T-helper 17 cell (primary cell): ENCODE results near the gene CACNA1B. TPM values are rescaled to one million over a fixed set of nuclear protein-coding genes. Genes with fewer than 3 reads are reported as not detected.

ENCODE experiments used
- ATAC-seq: fragments of 150-1000 bp; cut with Tn5 transposase; 2 replicates; pipeline ENCODE4 v1.10.0; 2021; ENCODE audit warnings: mild to moderate bottlenecking, moderate library complexity
- DNase-seq, 3 donors: peaks; one replicate each; pipeline versions ENCODE4 v3.0.0 to v3.0.0-alpha.2; 2020 to 2021
- H3K9me3 ChIP-seq: one replicate; pipeline ENCODE4 v1.7.0; 2013; ENCODE audit warnings: low read length, mild to moderate bottlenecking; ENCODE audit not compliant: control insufficient read depth, poor library complexity, severe bottlenecking
- H3K27ac Mint-ChIP-seq: one replicate; pipeline ENCODE4 v1.8.0; 2022; ENCODE audit warnings: mild to moderate bottlenecking, moderate library complexity, mixed read lengths
- H3K27me3 Mint-ChIP-seq: one replicate; pipeline ENCODE4 v1.8.0; 2022; ENCODE audit warnings: mixed read lengths
- H3K36me3 Mint-ChIP-seq: one replicate; pipeline ENCODE4 v1.8.0; 2022; ENCODE audit warnings: low read depth, mixed read lengths
- H3K4me1 Mint-ChIP-seq: one replicate; pipeline ENCODE4 v1.8.0; 2022; ENCODE audit warnings: mild to moderate bottlenecking, mixed read lengths
- H3K4me3 Mint-ChIP-seq: one replicate; pipeline ENCODE4 v1.8.0; 2022; ENCODE audit warnings: mild to moderate bottlenecking, moderate library complexity, mixed read lengths
- total RNA-seq, 4 donors: library from RNA in 2 of 4; stranded (reverse) in 2 of 4; gene quantifications; one replicate each; pipeline ENCODE4 v1.2.3 and lab custom pipeline; 2022 to 2026

The CACNA1B gene
- total RNA-seq, 2 donors from 2014 or later: 0.22 TPM; not detected in 1

DNA sequence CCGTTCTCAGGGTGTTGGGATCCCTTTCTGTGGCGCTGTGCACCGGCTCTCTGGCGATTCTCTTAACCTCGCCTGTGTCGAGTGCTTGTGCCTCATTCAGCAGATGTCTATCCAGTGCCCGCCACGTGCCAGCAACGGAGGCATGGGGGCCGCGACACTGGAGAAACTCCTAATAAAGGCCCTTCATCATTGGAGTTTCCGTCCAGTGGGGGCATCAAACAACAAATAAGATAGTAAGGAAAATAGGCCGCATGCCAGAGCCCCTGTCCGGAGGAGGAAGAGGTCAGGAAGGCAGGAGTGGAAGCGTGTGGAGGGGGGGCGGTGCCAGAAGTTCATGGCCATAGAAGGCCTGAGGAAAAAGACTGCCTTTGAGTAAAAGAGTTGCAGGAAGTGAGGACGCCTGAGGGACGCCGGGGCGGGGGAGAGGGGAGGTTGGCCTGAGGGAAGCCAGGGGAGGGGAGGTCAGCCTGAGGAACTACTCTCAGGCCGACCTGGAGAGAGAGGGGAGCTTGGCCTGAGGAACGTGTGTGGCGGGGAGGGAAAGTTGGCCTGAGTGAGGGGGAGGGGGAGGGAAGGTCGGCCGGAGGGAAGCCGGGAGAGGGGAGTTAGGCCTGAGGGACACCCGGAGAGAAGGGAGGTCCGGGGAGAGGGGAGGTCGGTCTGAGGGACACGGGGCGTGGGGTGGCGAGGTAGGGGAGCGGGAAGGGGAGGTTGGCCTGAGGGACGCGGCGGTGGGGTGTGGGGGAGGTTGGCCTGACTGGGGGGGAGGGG, 82.2 kb downstream of the CACNA1B start:
- no peak overlapping the region for H3K27ac Mint-ChIP-seq
- H3K9me3 ChIP-seq: no peaks in the 10 kb centered on the region
- H3K36me3 Mint-ChIP-seq: no peaks in the 10 kb centered on the region
- DNase-seq: no peak
- H3K4me3 Mint-ChIP-seq: no peak overlapping the region
- H3K4me1 Mint-ChIP-seq: peaks cover 3% of the 10 kb centered on the region
- no peak for ATAC-seq
- peaks cover 7% of the 10 kb centered on the region for H3K27me3 Mint-ChIP-seq

DNA sequence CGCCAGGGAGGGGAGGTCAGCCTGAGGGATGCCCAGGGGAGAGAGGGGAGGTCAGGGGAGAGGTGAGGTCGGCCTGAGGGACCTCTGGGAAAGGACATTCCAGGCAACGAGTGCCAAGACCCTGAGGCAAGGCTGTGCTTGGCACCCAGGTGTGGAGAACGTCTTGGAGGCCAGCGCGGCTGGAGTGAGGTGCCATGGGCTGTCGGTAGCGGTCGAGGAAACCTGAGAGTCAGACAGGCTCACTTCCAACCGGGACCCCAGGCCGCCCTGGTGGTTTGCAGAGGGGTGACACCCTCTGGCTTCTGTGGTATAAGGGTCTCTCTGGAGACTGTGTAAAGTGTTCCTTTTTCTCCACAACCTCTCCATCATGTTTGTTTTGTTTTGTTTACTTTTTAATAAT, 82.9 kb downstream of the CACNA1B start:
- no peaks in the 10 kb centered on the region for H3K36me3 Mint-ChIP-seq
- no peak for DNase-seq
- H3K9me3 ChIP-seq: no peaks in the 10 kb centered on the region
- H3K4me3 Mint-ChIP-seq: no peak overlapping the region
- no peak for ATAC-seq
- H3K4me1 Mint-ChIP-seq: peaks cover 3% of the 10 kb centered on the region
- H3K27me3 Mint-ChIP-seq: peaks cover 7% of the 10 kb centered on the region
- H3K27ac Mint-ChIP-seq: no peak overlapping the region

- Mint-ChIP-seq H3K4me3 (no peak overlapping the region), H3K4me1 (no peaks in the 10 kb centered on the region), H3K36me3 (peaks cover 3% of the 10 kb centered on the region), H3K27ac (no peak overlapping the region), H3K27me3 (peaks cover 18% of the 10 kb centered on the region)
- ATAC-seq (no peak), DNase-seq (no peak)
- no peaks in the 10 kb centered on the region for H3K9me3 ChIP-seq
Measured at GRCh38 chr9:137963525-137963924, 85.9 kb downstream of the CACNA1B start.

DNA sequence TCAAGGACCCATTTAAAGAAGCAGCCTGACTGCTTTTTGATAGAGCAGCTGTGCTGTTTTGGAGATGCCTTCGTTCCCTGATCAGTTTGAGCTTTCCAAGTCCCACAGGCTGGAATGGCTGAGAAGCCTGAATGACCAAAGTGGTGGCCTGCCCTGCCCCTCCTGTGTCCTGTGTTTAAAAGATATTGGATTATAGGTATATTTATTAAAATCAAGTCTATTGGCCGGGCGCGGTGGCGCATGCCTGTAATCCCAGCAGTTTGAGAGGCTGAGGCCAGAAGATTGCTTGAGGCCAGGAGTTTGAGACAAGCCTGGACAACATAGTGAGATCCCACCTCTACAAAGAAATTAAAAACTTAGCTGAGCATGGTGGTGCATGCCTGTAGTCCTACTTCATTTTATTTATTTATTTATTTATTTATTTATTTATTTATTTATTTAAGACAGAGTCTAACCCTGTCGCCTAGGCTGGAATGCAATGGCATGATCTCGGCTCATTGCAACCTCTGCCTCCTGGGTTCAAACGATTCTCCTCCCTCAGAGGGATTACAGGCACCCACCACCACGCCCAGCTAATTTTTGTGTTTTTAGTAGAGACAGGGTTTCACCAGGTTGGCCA, 87.7 kb downstream of the CACNA1B start:
- no peaks in the 10 kb centered on the region for H3K9me3 ChIP-seq
- no peak for ATAC-seq
- Mint-ChIP-seq H3K36me3 (peaks cover 8% of the 10 kb centered on the region), H3K27me3 (peaks cover 33% of the 10 kb centered on the region), H3K4me1 (peaks cover 2% of the 10 kb centered on the region), H3K4me3 (no peak overlapping the region), H3K27ac (no peak overlapping the region)
- no peak for DNase-seq

DNA sequence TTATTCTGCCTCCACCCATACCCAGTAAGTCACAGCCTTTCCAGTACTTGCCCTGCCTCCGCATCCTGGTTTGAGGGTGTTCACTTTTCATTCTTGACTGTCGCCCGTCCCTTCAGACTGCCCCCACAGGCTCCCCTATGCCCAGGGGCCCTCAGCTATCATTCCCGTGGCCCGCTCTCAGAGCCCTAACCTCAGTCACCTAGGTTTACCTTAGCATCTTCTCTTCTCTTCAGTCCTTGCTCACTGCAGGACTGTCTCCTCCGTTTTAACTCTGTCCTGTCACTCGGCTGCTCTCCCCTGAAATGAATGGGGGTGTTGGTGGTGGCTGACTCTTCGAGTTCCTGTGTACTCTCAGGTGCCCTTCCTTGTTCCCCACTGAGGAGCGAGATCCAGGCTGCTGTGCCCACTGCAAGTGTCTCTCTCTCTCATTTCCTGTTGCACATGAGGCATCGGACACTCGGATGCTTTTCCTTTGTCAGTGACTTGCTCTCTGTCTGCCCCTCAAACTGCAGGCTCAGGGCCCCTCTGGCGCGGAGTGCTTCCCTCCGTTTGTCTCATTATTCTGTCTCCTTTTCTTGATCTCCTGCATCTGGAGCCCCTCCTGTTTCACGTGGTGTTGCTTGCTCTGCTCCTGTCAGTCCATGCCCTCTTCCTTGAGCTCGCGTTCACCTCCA, 89.8 kb downstream of the CACNA1B start:
- H3K9me3 ChIP-seq: no peaks in the 10 kb centered on the region
- no peak for ATAC-seq
- no peak overlapping the region for H3K4me3 Mint-ChIP-seq
- H3K4me1 Mint-ChIP-seq: peaks cover 2% of the 10 kb centered on the region
- DNase-seq: no peak
- peaks cover 52% of the 10 kb centered on the region for H3K27me3 Mint-ChIP-seq
- no peak overlapping the region for H3K27ac Mint-ChIP-seq
- H3K36me3 Mint-ChIP-seq: peaks cover 11% of the 10 kb centered on the region

DNA sequence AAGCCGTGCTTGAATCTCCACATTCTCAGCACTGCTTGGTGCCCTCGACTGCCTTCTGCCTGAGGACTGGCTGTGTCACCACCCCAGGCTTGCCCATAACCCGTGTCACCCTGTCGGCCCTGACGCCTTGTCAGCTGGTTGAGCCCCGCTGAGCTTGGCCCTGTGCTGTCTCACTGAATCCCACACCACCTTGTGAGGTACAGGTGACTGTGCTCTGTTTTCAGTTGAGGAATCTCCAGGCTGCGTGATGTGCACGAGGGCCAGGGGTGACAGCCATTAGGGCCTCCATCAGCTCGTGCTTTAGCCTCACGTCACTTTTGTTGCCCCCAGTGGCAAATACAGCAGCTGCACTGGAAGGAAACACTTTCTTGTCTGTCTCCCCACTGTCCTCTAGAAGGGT, 90.7 kb downstream of the CACNA1B start:
- ATAC-seq (no peak), DNase-seq (no peak)
- H3K27ac Mint-ChIP-seq: no peak overlapping the region

GRCh38 chr9:137969008-137969407, 91.4 kb downstream of the CACNA1B start:
- ATAC-seq (no peak), DNase-seq (no peak)
- peaks cover 2% of the 10 kb centered on the region for H3K4me1 Mint-ChIP-seq
- H3K4me3 Mint-ChIP-seq: no peak overlapping the region
- H3K27ac Mint-ChIP-seq: no peak overlapping the region
- no peaks in the 10 kb centered on the region for H3K9me3 ChIP-seq
- peaks cover 60% of the 10 kb centered on the region for H3K27me3 Mint-ChIP-seq
- peaks cover 11% of the 10 kb centered on the region for H3K36me3 Mint-ChIP-seq

More for the DNA sequence above, 90.7 kb downstream of the CACNA1B start:
- Mint-ChIP-seq H3K4me3 (no peak overlapping the region), H3K4me1 (peaks cover 2% of the 10 kb centered on the region), H3K36me3 (peaks cover 11% of the 10 kb centered on the region), H3K27me3 (peaks cover 60% of the 10 kb centered on the region)
- H3K9me3 ChIP-seq: no peaks in the 10 kb centered on the region

DNA sequence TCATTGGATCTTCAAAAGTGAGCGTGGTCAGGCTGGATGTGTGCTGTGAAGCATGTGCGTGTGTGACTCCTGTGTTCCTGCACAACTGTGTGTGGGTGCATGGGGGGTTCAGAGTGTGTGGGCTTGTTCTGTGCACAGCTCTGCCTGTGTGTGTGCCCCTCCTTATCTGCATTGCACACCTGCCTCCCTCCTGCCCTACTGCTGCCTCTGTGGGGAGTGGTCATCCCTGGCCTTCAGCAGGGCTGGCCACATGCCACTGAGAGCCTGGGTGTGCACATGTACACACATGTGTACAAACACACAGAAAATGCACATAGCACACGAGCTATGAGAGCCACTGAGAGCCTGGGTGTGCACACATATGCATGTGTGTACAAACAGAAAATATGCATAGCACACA, 92.1 kb downstream of the CACNA1B start:
- Mint-ChIP-seq H3K4me1 (peaks cover 2% of the 10 kb centered on the region), H3K4me3 (no peak overlapping the region), H3K27ac (no peak overlapping the region), H3K27me3 (peaks cover 60% of the 10 kb centered on the region), H3K36me3 (peaks cover 11% of the 10 kb centered on the region)
- ATAC-seq: no peak
- H3K9me3 ChIP-seq: no peaks in the 10 kb centered on the region
- DNase-seq: no peak

GRCh38 chr9:137970098-137970497, 92.5 kb downstream of the CACNA1B start:
- H3K4me1 Mint-ChIP-seq: peaks cover 2% of the 10 kb centered on the region
- no peak for DNase-seq
- H3K27me3 Mint-ChIP-seq: peaks cover 60% of the 10 kb centered on the region
- H3K9me3 ChIP-seq: no peaks in the 10 kb centered on the region
- ATAC-seq: no peak
- H3K36me3 Mint-ChIP-seq: peaks cover 11% of the 10 kb centered on the region
- H3K27ac Mint-ChIP-seq: peak overlapping the region; percentile 21
- no peak overlapping the region for H3K4me3 Mint-ChIP-seq

GRCh38 chr9:137970686-137971476, 93.3 kb downstream of the CACNA1B start:
- peaks cover 11% of the 10 kb centered on the region for H3K36me3 Mint-ChIP-seq
- H3K27ac Mint-ChIP-seq: peak overlapping the region; percentile 21
- DNase-seq: no peak
- no peak overlapping the region for H3K4me3 Mint-ChIP-seq
- peaks cover 2% of the 10 kb centered on the region for H3K4me1 Mint-ChIP-seq
- no peaks in the 10 kb centered on the region for H3K9me3 ChIP-seq
- H3K27me3 Mint-ChIP-seq: peaks cover 60% of the 10 kb centered on the region
- ATAC-seq: no peak

- Mint-ChIP-seq H3K27me3 (peaks cover 60% of the 10 kb centered on the region), H3K36me3 (peaks cover 11% of the 10 kb centered on the region), H3K27ac (no peak overlapping the region), H3K4me1 (peaks cover 2% of the 10 kb centered on the region), H3K4me3 (no peak overlapping the region)
- no peaks in the 10 kb centered on the region for H3K9me3 ChIP-seq
- ATAC-seq (no peak), DNase-seq (no peak)
Measured at GRCh38 chr9:137971477-137972138, 94.0 kb downstream of the CACNA1B start.

- H3K27me3 Mint-ChIP-seq: peaks cover 52% of the 10 kb centered on the region
- ATAC-seq (no peak), DNase-seq (no peak)
- H3K27ac Mint-ChIP-seq: no peak overlapping the region
- H3K4me3 Mint-ChIP-seq: no peak overlapping the region
- H3K36me3 Mint-ChIP-seq: peaks cover 8% of the 10 kb centered on the region
- peaks cover 2% of the 10 kb centered on the region for H3K4me1 Mint-ChIP-seq
- no peaks in the 10 kb centered on the region for H3K9me3 ChIP-seq
Measured at GRCh38 chr9:137972355-137972987, 94.9 kb downstream of the CACNA1B start.
